ENCODE measurements around the gene COASY.

The COASY gene

DNA sequence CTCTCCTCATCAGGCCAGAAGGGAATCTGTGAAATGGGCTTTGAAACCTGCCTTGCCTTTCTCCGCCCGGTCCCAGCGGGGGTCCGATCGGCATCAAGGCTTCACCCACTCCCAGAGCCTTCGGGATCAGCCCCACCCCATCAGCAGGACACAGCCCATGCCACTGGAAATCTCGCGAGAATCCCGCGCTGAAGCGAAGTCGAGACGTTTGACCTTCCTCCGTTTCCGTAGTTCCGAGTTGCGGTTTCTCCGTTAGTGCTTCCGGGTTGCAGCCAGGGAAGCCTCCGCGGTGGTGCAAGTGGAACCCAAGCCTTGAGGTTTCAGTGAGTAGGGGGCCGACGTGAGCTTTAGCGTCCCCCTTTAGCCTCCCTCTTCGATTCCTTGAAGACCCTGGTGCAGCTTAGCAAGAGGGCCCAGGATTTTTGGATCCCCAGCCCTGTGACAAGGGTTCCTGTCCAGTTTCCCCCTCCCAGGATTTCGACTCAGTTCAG lies at the start of gene COASY:
Gene COASY, plus strand, starts transcription at position 252 of the 491 bp plus-strand sequence. CDS start 475 bp downstream, outside the sequence.
- DNase-seq: peak; percentile 96

GRCh38 chr17:42512246-42512645 lies 49.7 kb upstream of the COASY start:
- no peak for DNase-seq

GRCh38 chr17:42512733-42513251 lies 49.2 kb upstream of the COASY start:
- no peak for DNase-seq

GRCh38 chr17:42513686-42514085 lies 48.3 kb upstream of the COASY start:
- no peak for DNase-seq

- no peak for DNase-seq
These were observed 47.7 kb upstream of the COASY start for GRCh38 chr17:42514279-42514678.

DNA sequence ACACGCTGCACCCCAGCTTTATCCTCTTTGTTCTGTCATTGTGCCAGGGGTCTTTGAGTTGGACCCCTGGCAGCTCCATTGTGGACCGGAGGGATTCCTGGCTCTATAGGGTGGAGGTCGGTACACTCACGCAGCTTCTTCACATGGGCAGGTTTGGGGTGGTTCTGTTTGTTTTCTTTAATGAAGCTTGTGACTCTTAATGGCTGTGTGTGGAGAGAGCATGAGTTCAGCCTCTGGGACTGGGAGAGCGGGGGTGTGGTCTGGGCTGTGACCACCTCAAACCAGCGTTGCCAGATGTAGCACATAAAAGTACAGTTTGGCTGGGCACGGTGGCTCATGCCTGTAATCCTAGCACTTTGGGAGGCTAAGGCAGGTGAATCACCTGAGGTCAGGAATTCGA lies 47.1 kb upstream of the COASY start:
- DNase-seq: no peak

- DNase-seq: peak; percentile 95
These were observed 44.4 kb upstream of the COASY start for GRCh38 chr17:42517516-42517915.

GRCh38 chr17:42518046-42518754 lies 43.7 kb upstream of the COASY start:
- no peak for DNase-seq

GRCh38 chr17:42518755-42519545 lies 43.0 kb upstream of the COASY start:
- DNase-seq: no peak

GRCh38 chr17:42519546-42520491 lies 42.1 kb upstream of the COASY start:
- no peak for DNase-seq

DNA sequence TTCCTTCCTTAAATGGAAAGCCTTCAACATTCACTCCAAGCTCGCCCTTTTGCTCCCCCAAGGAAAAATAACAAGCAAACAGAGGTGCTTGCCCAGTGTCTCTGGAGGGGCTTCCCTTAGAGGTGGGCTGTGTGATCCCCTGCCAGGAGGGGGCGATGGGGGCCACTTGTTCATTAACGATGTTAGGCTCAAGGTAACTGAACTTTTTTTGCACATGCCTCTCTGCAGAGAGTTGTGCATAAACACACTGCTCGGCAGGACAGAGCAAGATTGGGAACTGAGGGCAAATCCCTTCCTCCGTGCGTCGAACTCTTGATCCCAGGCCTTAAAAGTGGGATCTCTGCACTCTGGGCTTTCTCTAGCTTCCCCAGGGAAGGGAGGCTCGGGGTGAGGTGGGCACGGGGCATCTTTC lies 41.4 kb upstream of the COASY start:
- DNase-seq: no peak

- no peak for DNase-seq
These were observed 40.9 kb upstream of the COASY start for GRCh38 chr17:42521036-42521435.

- DNase-seq: no peak
These were observed 40.2 kb upstream of the COASY start for GRCh38 chr17:42521666-42522262.

- DNase-seq: no peak
These were observed 39.6 kb upstream of the COASY start for GRCh38 chr17:42522263-42522790.

DNA sequence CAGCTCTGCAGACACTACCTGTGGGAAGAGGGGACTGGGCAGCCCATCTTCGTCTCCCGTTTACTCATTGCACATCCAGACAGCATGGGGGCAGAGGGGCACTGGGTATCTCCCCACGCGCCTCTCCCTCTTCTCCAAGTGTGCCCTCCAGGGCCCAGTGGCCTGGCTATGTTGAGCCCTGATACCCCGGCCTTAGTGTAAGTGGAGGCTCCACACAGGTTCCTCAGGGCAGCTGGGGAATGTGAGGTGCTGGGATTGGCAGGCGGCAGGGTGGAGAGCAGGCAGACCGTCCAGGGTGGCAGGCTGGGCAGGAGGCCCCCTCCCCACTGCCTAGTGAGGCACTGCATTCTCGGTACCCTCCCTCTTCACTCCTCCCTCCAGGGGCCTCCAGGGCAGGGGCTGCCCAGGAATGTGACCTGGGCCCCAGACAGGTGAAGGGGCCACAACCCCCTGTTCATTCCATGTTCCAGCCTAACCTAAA lies 39.1 kb upstream of the COASY start:
- DNase-seq: no peak

- no peak for DNase-seq
These were observed 36.7 kb upstream of the COASY start for GRCh38 chr17:42525221-42525620.

- DNase-seq: no peak
These were observed 35.9 kb upstream of the COASY start for GRCh38 chr17:42526031-42526444.

DNA sequence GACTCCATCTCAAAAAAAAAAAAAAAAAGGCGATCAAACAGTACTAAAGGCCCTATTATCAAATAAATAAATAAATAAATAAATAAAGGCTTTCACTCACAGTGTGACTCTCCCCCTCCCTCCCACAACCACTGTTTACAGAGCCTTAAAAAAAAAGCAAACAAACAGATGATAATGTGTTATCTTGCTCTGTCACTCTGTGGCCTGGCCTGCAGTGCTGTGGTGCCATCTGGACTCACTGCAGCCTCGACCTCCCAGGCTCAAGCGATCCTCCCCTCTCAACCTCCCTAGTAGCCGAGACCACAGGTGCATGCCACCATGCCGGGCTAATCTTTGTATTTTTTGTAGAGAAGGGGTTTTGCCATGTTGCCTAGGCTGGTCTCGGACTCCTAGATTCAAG lies 34.0 kb upstream of the COASY start:
- no peak for DNase-seq

DNA sequence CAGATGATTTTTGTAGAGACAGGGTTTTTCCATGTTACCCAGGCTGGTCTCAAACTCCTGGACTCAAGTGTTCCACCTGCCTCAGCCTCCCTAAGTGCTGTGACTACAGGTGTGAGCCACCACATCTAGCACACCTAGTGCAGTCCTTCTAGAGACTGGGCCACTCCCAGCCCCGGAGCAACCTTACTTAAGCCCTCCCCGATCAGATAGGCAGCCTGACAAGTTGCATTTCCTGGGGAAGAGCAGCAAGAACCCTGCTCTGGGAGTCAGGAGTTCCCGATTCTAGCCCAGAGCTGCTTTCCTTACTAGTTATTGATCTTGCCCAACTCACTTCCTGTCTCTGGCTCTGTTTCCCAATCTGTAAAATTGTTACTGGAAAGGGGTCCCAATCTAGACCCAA lies 32.9 kb upstream of the COASY start:
- no peak for DNase-seq

DNA sequence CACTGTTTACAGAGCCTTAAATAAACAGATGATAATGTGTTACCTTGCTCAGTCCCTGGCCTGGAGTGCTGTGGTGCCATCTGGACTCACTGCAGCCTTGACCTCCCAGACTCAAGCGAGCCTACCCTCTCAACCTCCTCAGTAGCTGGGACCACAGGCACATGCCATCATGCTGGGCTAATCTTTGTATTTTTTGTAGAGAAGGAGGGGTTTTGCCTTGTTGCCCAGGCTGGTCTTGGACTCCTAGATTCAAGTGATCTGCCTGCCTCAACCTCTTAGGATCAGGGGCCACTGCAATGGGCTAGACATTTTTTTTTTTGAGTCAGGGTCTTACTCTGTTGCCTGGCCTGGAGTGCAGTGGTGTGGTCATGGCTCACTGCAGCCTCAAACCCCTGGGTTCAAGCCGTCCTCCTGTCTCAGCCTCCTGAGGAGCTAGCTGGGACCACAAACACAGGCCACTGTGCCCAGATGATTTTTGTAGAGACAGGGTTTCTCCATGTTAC lies 30.9 kb upstream of the COASY start:
- no peak for DNase-seq
